Subcutaneous adipose tissue (tissue), 4 donors: ENCODE data around the gene CYP8B1. TPM values are rescaled to one million over a fixed set of nuclear protein-coding genes. Genes with fewer than 3 reads are reported as not detected.

Experiments
- total RNA-seq, 4 donors: library from RNA; depleted of rRNA; stranded (reverse); fragments of >200 nt; gene quantifications; one replicate each; pipeline ENCODE4 v1.1.0, GENCODE V29; 2016
- TF ChIP-seq, protein P1 (sequence below): fragments of 450-650 bp; IDR thresholded peaks from one replicate; pipeline ENCODE4 v1.5.1; 2016; ENCODE audit warnings: low read depth, mild to moderate bottlenecking, control low read depth, antibody characterized with exemption, moderate library complexity

The CYP8B1 gene
- total RNA-seq, 4 donors from 2014 or later, result not detected

DNA sequence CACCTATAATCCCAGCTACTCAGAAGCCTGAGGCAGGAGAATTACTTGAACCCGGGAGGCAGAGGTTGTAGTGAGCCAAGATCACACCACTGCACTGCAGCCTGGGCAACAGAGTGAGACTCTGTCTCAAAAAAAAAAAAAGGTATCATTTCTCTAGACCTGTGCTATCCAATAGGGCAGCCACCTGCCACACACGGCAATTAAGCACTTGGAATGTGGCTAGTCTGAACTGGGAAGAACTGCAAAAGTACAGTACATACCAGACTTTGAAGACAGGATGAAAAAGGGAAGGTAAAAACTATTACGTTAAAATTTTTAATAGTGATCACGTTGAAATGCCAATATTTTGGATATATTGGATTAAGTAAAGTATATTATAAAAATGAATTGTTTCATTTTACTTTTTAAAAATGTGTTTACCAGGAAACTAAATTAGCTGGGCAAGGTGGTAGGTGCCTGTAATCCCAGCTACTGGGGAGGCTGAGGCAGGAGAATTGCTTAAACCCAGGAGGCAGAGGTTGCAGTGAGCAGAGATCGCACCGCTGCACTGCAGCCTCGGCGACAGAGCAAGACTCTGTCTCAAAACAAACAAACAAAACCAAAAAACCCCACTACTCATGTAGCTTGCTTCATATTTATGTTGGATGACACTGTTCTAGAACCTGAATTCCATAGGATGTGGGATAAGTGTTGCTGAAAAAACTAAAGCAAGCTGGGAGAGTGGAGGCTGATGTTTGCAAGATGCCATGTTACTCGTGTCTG is 2.3 kb downstream of the CYP8B1 start:
- TF ChIP-seq, protein P1, sequence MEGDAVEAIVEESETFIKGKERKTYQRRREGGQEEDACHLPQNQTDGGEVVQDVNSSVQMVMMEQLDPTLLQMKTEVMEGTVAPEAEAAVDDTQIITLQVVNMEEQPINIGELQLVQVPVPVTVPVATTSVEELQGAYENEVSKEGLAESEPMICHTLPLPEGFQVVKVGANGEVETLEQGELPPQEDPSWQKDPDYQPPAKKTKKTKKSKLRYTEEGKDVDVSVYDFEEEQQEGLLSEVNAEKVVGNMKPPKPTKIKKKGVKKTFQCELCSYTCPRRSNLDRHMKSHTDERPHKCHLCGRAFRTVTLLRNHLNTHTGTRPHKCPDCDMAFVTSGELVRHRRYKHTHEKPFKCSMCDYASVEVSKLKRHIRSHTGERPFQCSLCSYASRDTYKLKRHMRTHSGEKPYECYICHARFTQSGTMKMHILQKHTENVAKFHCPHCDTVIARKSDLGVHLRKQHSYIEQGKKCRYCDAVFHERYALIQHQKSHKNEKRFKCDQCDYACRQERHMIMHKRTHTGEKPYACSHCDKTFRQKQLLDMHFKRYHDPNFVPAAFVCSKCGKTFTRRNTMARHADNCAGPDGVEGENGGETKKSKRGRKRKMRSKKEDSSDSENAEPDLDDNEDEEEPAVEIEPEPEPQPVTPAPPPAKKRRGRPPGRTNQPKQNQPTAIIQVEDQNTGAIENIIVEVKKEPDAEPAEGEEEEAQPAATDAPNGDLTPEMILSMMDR, result no peak

DNA sequence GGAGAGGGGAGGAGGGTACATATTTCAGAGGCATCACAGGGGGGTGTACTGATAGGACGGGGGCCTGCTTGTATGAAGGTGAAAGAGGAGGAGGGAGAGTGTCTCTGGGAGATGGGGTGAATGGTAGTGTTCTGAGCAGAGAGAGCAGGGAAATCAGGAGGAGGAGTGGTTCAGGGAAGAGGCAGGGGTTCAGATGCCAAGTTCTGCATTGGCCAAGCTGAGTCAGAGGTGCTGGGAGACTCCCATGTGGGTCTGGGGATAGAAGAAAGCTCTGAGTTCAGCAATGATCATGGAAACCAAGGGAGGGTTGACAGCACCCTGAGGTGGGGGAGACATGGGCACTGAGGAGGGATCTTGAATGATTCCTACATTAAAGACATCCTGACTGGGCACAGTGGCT is 3.0 kb downstream of the CYP8B1 start:
- TF ChIP-seq, protein P1, result no peak

DNA sequence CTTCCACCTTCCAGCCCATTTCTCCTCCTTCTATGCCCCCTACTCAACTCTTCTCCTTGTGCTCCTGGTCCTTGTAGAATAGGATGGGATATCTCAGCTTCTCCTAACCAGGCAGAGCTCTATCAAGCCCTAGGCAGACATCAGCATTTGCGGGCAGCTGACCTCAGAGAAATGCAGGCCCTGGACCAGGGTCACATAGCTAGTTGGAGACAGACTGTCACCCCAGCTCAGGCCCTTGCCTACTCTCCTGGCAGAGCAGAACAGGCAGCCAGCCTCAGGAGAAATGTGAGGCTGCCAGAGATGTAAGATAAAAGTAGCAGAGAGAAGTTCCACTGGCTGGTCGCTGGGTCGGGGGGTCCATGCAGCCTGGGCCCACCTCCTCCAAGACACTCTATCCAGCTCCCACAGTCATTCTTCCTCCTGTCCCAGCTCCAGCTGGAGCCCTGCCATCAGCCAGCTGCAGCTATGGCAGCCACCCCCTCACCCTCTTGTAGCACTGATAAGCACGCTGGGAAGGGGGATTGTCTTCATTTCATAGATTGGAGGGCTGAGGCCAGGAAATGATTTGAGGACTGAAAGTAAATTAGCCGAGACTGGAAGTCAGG is 4.0 kb downstream of the CYP8B1 start:
- TF ChIP-seq, protein P1, result no peak

DNA sequence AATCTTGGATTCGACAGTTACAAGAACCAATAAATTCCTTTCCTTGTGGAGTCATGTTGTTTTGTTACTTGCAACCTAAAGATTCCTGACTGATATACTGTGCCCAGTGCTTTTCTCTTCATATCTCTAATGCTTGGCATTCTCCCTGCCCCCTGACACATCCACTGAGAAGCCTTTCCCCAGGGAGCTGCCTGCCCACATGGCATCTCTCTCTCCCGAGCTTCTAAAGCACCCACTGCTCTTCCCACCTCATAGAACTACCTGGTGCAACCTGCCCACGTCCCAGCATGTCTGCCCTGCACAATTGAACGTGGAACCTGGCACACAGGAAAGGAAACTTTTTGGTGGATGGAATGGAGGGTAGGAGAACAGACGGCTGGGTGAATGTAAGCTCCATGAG is 6.8 kb downstream of the CYP8B1 start:
- TF ChIP-seq, protein P1, result no peak

DNA sequence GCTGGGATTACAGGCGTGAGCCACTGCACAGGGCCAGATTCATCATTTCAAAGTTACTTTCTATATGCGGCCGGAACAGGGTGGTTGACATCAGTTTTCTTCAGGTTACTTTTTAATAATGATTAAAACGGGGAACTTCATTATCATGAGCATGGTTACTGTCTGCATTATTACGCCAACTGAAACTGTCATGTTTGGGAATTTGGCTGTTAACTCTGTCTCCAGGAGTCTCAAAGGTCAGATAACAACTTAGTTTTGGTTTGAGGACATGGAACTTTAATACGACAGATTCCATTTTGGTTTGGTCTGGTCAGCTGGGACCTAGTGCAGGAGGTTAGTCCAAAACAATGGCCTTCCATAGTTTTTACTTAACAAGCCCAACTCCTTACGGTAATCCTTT is 8.5 kb downstream of the CYP8B1 start:
- TF ChIP-seq, protein P1, result no peak

DNA sequence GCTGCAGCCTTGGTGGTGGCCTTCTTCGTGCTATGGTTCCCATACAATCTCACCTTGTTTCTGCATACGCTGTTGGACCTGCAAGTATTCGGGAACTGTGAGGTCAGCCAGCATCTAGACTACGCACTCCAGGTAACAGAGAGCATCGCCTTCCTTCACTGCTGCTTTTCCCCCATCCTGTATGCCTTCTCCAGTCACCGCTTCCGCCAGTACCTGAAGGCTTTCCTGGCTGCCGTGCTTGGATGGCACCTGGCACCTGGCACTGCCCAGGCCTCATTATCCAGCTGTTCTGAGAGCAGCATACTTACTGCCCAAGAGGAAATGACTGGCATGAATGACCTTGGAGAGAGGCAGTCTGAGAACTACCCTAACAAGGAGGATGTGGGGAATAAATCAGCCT is 10.4 kb downstream of the CYP8B1 start:
- TF ChIP-seq, protein P1, result no peak

DNA sequence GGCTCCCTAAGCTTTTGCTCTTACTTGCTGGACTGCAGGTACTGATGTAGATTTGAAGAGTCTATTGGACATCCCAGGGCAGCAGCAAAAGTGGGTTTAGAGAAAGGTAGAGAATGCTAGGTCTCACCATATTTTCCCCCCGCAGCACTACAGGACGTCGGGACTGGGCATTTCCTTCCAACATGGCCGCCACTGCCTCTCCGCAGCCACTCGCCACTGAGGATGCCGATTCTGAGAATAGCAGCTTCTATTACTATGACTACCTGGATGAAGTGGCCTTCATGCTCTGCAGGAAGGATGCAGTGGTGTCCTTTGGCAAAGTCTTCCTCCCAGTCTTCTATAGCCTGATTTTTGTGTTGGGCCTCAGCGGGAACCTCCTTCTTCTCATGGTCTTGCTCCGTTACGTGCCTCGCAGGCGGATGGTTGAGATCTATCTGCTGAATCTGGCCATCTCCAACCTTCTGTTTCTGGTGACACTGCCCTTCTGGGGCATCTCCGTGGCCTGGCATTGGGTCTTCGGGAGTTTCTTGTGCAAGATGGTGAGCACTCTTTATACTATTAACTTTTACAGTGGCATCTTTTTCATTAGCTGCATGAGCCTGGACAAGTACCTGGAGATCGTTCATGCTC is 11.2 kb downstream of the CYP8B1 start:
- TF ChIP-seq, protein P1, result no peak
